Gastrocnemius medialis (tissue), 4 donors: ENCODE measurements around the gene ARL4A. TPM values are rescaled to one million over a fixed set of nuclear protein-coding genes. Genes with fewer than 3 reads are reported as not detected.
"Not testable (repeated sequence)": the region's sequence is repeated elsewhere in the genome, so short reads cannot be mapped to it uniquely, and the experiment has no call there.

ENCODE experiments used
- ATAC-seq, 2 donors: fragments of 150-250 bp; one replicate each; pipeline ENCODE4 v1.9.1; 2016
- DNase-seq, 2 donors: peaks; one replicate each; pipeline ENCODE4 v3.0.0-alpha.2; 2019
- H3K27ac ChIP-seq, 4 donors: fragments of 200-600 bp; sonication (generic); 1 replicate in 1 of 4; 2 replicates in 3 of 4; pipeline ENCODE4 v1.5.1; 2016 to 2018; ENCODE audit warnings: mild to moderate bottlenecking in 2 of 4, moderate library complexity in 1 of 4
- H3K27me3 ChIP-seq, 3 donors: fragments of 200-600 bp; sonication (generic) in 2 of 3; 1 replicate in 1 of 3; 2 replicates in 2 of 3; pipeline versions ENCODE4 v1.5.1 to v1.6.0; 2016 to 2019; ENCODE audit warnings: mild to moderate bottlenecking in 1 of 3, moderate library complexity in 1 of 3
- H3K36me3 ChIP-seq, 2 donors: fragments of 200-600 bp; sonication (generic) in 1 of 2; one replicate each; pipeline ENCODE4 v1.5.1; 2017 to 2018
- H3K4me1 ChIP-seq, 2 donors: fragments of 200-600 bp; sonication (generic) in 1 of 2; one replicate each; pipeline ENCODE4 v1.5.1; 2016 to 2017; ENCODE audit warnings: mild to moderate bottlenecking in 2 of 2
- H3K4me3 ChIP-seq, 4 donors: fragments of 200-600 bp; sonication (generic) in 3 of 4; 1 replicate in 1 of 4; 2 replicates in 3 of 4; pipeline ENCODE4 v1.5.1; 2016 to 2019; ENCODE audit warnings: mild to moderate bottlenecking in 2 of 4
- H3K9me3 ChIP-seq, 3 donors: fragments of 200-600 bp; sonication (generic) in 2 of 3; 1 replicate in 1 of 3; 2 replicates in 2 of 3; pipeline ENCODE4 v1.5.1; 2016 to 2019
- POLR2A ChIP-seq, 2 donors: fragments of 450-650 bp; IDR thresholded peaks; one replicate each; pipeline ENCODE4 v1.6.1; 2017; ENCODE audit warnings: antibody characterized with exemption in 2 of 2, mild to moderate bottlenecking in 2 of 2, moderate library complexity in 2 of 2
- in situ Hi-C, 4 donors: fragments of 200-750 bp; cut with MboI; loops; one replicate each; pipeline versions ENCODE4 v1.15.0 to v1.8.0; 2017; ENCODE audit warnings: low sequenced_read_pairs in 4 of 4
- intact Hi-C: fragments of 100-400 bp; cut with DNase I; formaldehyde crosslinking; loops from one replicate; pipeline ENCODE4 v1.15.1; 2023; ENCODE audit warnings: low total_unique reads
- total RNA-seq, 4 donors: library from RNA; depleted of rRNA; stranded (reverse); fragments of >200 nt; gene quantifications; one replicate each; pipeline versions ENCODE4 v1.1.0 to v1.2.3, GENCODE V29; 2016
- TF ChIP-seq, protein P1 (sequence below), 5 experiments: fragments of 450-650 bp in 3 of 5; fragments of 200-600 bp in 2 of 5; sonication (generic) in 2 of 5; IDR thresholded peaks in 4 of 5; conservative IDR thresholded peaks in 1 of 5; 1 replicate in 4 of 5; 2 replicates in 1 of 5; pipeline ENCODE4 v1.5.1; 2016 to 2019; ENCODE audit warnings: antibody characterized with exemption in 5 of 5, mild to moderate bottlenecking in 3 of 5, moderate library complexity in 3 of 5

The ARL4A gene
- total RNA-seq, 4 donors from 2014 or later, result 8.6 to 20.4 (median 14.2) TPM

DNA sequence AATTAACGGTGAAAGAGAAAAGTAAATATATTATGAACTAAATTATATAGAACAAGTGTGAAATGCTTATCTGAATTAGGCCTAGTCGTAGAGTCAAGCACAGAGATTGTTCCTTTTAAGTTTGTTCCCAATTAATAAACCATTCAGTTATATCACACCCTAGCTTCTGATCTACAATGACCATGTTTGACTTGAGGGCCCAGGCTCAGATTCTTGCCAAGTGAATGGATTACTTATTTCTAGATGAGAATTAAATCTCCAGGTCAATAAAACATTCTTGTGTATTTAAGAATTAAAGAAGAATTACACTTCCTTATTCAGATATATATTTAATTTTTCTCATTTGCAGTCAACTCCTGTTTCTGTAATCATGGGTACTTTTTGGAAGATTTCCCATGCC, 37.4 kb upstream of the ARL4A start:
- no peak for ATAC-seq
- in situ Hi-C loops (no loop called here), intact Hi-C loops (no loop called here)
- Histone ChIP-seq H3K9me3 (no peaks in the 10 kb centered on the region), H3K27ac (no peak overlapping the region), H3K4me1 (no peaks in the 10 kb centered on the region), H3K27me3 (no peaks in the 10 kb centered on the region), H3K4me3 (no peak overlapping the region), H3K36me3 (no peaks in the 10 kb centered on the region)
- DNase-seq, result no peak
- no peak for TF ChIP-seq POLR2A (IDR thresholded peaks at IDR 0.05)
- TF ChIP-seq, protein P1, sequence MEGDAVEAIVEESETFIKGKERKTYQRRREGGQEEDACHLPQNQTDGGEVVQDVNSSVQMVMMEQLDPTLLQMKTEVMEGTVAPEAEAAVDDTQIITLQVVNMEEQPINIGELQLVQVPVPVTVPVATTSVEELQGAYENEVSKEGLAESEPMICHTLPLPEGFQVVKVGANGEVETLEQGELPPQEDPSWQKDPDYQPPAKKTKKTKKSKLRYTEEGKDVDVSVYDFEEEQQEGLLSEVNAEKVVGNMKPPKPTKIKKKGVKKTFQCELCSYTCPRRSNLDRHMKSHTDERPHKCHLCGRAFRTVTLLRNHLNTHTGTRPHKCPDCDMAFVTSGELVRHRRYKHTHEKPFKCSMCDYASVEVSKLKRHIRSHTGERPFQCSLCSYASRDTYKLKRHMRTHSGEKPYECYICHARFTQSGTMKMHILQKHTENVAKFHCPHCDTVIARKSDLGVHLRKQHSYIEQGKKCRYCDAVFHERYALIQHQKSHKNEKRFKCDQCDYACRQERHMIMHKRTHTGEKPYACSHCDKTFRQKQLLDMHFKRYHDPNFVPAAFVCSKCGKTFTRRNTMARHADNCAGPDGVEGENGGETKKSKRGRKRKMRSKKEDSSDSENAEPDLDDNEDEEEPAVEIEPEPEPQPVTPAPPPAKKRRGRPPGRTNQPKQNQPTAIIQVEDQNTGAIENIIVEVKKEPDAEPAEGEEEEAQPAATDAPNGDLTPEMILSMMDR (IDR thresholded peaks at IDR 0.05 in 4 of 5, conservative IDR thresholded peaks at IDR 0.05 in 1 of 5), result no peak

DNA sequence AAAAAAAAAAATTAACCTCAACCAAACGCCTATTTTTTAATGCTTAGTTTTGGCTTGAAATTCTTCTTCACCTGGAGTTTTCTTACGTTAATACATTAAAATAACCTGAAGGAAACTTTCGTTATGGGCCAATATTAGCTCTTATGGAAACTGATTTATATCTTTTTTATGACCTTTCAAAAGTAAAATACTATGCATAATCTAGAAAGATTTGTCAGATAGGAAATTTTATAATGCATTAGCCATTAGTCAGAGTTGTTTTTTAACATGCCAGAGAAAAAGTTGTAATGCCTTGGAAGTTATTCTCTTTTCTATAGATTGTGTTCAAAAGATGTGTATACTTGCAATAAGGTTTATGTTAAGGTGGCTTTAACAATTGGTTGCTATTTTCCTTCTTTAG, 34.3 kb upstream of the ARL4A start:
- Histone ChIP-seq H3K27ac (no peak overlapping the region), H3K4me3 (no peak overlapping the region), H3K4me1 (no peaks in the 10 kb centered on the region), H3K9me3 (no peaks in the 10 kb centered on the region), H3K36me3 (no peaks in the 10 kb centered on the region), H3K27me3 (no peaks in the 10 kb centered on the region)
- DNase-seq, result no peak
- in situ Hi-C loops, result no loop called here
- intact Hi-C loops, result no loop called here
- TF ChIP-seq, protein P1 (IDR thresholded peaks at IDR 0.05 in 4 of 5, conservative IDR thresholded peaks at IDR 0.05 in 1 of 5), result no peak
- no peak for TF ChIP-seq POLR2A (IDR thresholded peaks at IDR 0.05)
- no peak for ATAC-seq

DNA sequence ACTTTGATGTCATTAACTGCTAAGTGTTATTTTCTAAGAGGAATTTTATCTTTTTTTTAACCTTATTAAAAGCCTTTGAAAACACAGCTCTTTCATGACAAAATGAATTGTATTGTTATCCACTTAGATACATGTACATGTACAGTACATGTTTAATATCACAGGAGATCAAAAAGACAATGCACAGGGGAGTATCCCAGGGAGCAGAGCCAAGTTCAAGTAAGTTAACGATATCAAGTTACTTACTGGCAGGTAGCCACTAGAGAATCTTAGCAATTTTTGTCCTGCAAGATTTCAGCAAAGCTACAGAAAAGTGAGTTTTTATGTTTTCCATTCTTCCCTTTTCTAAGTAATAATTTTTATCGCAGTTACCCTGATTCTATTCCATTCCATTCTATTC, 33.9 kb upstream of the ARL4A start:
- Histone ChIP-seq H3K4me3 (no peak overlapping the region), H3K36me3 (no peaks in the 10 kb centered on the region), H3K4me1 (no peaks in the 10 kb centered on the region), H3K27ac (no peak overlapping the region), H3K27me3 (no peaks in the 10 kb centered on the region), H3K9me3 (no peaks in the 10 kb centered on the region)
- TF ChIP-seq, protein P1 (IDR thresholded peaks at IDR 0.05 in 4 of 5, conservative IDR thresholded peaks at IDR 0.05 in 1 of 5), result no peak
- TF ChIP-seq POLR2A (IDR thresholded peaks at IDR 0.05), result no peak
- ATAC-seq, result no peak
- no peak for DNase-seq
- intact Hi-C loops, result no loop called here
- in situ Hi-C loops, result no loop called here

DNA sequence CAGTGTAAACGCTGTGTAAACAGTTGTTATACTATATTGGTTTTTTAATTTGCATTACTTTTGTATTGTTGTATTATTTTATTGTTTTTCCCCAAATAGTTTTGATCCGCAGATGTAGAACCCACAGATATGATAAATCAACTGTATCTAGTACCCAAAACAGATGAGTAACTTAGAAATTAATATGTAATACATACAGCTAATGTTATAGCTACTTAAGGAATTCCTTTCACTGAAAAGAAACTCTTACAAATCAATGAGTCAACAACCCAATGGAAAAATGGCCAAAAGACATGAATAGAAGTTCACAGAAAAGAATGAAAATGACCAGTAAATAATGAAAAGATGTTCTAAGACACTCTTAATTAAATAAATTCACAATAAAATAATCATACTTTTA, 32.3 kb upstream of the ARL4A start:
- intact Hi-C loops, result no loop called here
- no peak for ATAC-seq
- H3K27ac ChIP-seq, result no peak overlapping the region

DNA sequence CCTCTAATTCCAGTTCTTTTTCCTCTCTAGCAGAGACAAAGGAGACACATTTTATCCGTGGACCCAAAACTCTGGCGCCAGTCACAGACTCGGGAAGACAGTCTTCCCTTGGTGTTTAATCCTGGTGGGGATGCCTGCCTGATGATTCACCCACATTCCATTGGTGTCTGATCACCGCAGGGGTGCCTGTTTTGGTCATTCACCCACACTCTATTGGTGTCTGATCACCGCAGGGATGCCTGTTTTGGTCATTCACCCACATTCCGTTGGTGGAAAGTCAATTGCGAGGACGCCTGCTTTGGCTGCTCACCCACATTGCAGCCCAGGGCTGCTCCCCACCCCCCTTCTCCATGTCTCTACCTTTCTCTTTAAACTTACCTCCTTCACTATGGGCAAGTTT, 27.0 kb upstream of the ARL4A start:
- intact Hi-C loops, in situ Hi-C loops, H3K36me3 ChIP-seq, H3K9me3 ChIP-seq, DNase-seq, H3K27me3 ChIP-seq, ATAC-seq, H3K4me3 ChIP-seq, H3K27ac ChIP-seq, H3K4me1 ChIP-seq: not testable (repeated sequence)

More for the DNA sequence above, 32.3 kb upstream of the ARL4A start:
- no peaks in the 10 kb centered on the region for H3K36me3 ChIP-seq
- no peaks in the 10 kb centered on the region for H3K9me3 ChIP-seq
- TF ChIP-seq, protein P1 (IDR thresholded peaks at IDR 0.05 in 4 of 5, conservative IDR thresholded peaks at IDR 0.05 in 1 of 5), result no peak
- no peak for TF ChIP-seq POLR2A (IDR thresholded peaks at IDR 0.05)
- no peaks in the 10 kb centered on the region for H3K4me1 ChIP-seq
- no peaks in the 10 kb centered on the region for H3K27me3 ChIP-seq
- in situ Hi-C loops, result no loop called here
- H3K4me3 ChIP-seq, result no peak overlapping the region
- no peak for DNase-seq

DNA sequence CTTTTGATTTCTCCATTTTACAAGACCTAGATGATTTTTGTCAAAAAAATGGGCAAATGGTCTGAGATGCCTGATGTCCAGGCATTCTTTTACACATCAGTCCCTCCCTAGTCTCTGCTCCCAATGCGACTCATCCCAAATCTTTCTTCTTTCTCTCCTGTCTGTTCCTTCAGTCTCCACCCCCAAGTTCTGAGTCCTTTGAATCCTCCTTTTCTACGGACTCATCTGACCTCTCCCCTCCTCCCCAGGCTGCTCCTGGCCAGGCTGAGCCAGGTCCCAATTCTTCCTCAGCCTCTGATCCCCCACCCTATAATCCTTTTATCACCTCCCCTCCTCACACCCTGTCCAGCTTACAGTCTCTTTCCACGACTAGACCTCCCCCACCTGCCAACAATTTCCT, 26.4 kb upstream of the ARL4A start:
- H3K4me3 ChIP-seq, H3K27ac ChIP-seq, H3K4me1 ChIP-seq, intact Hi-C loops, H3K36me3 ChIP-seq, DNase-seq, H3K27me3 ChIP-seq, ATAC-seq, H3K9me3 ChIP-seq, in situ Hi-C loops: not testable (repeated sequence)
